Parathyroid adenoma (tissue), 2 donors: ENCODE data around the gene C16orf96.

ENCODE experiments used
- H2AFZ ChIP-seq: fragments of 300-600 bp; sonication (generic); one replicate; pipeline ENCODE4 v1.7.0; 2017; ENCODE audit warnings: antibody characterized with exemption, mild to moderate bottlenecking
- H3K27ac ChIP-seq: fragments of 300-600 bp; sonication (generic); one replicate; pipeline ENCODE4 v1.7.0; 2017
- H3K27me3 ChIP-seq: fragments of 300-600 bp; sonication (generic); one replicate; pipeline ENCODE4 v1.7.0; 2017; ENCODE audit warnings: low read length; ENCODE audit not compliant: control insufficient read depth, insufficient read depth
- H3K36me3 ChIP-seq: fragments of 300-600 bp; sonication (generic); one replicate; pipeline ENCODE4 v1.7.0; 2017; ENCODE audit warnings: low read length; ENCODE audit not compliant: control insufficient read depth, insufficient read depth
- H3K4me1 ChIP-seq: fragments of 300-600 bp; sonication (generic); one replicate; pipeline ENCODE4 v1.7.0; 2017; ENCODE audit warnings: control low read depth
- H3K4me2 ChIP-seq: fragments of 300-600 bp; sonication (generic); one replicate; pipeline ENCODE4 v1.7.0; 2017; ENCODE audit warnings: low read length
- H3K4me3 ChIP-seq: fragments of 300-600 bp; sonication (generic); one replicate; pipeline ENCODE4 v1.7.0; 2017; ENCODE audit warnings: low read depth, low read length
- H3K79me2 ChIP-seq: fragments of 300-600 bp; sonication (generic); one replicate; pipeline ENCODE4 v1.7.0; 2017; ENCODE audit warnings: control low read depth
- H3K9ac ChIP-seq: fragments of 300-600 bp; sonication (generic); one replicate; pipeline ENCODE4 v1.7.0; 2017; ENCODE audit warnings: mild to moderate bottlenecking
- H3K9me3 ChIP-seq: fragments of 300-600 bp; sonication (generic); one replicate; pipeline ENCODE4 v1.7.0; 2017; ENCODE audit warnings: low read length; ENCODE audit not compliant: control insufficient read depth
- CTCF ChIP-seq: fragments of 300-600 bp; sonication (generic); IDR thresholded peaks from one replicate; pipeline ENCODE4 v1.7.0; 2017; ENCODE audit warnings: antibody characterized with exemption, mild to moderate bottlenecking
- donor health status: primary hyperparathyroidism.

C16orf96 gene

GRCh38 chr16:4636196-4636595, 80.1 kb downstream of the C16orf96 start:
- TF ChIP-seq CTCF = no peak
- Histone ChIP-seq H3K4me3 (no peak overlapping the region), H3K27me3 (no peaks in the 10 kb centered on the region), H3K79me2 (peaks cover 77% of the 10 kb centered on the region), H3K4me1 (no peaks in the 10 kb centered on the region), H3K36me3 (no peaks in the 10 kb centered on the region), H3K9ac (no peak overlapping the region), H2AFZ (no peak overlapping the region), H3K9me3 (no peaks in the 10 kb centered on the region), H3K27ac (no peak overlapping the region), H3K4me2 (no peak overlapping the region)

GRCh38 chr16:4637501-4638166, 81.5 kb downstream of the C16orf96 start:
- Histone ChIP-seq H3K36me3 (no peaks in the 10 kb centered on the region), H3K4me2 (no peak overlapping the region), H2AFZ (no peak overlapping the region), H3K9ac (no peak overlapping the region), H3K9me3 (no peaks in the 10 kb centered on the region), H3K4me3 (no peak overlapping the region), H3K27me3 (no peaks in the 10 kb centered on the region), H3K27ac (no peak overlapping the region), H3K4me1 (no peaks in the 10 kb centered on the region), H3K79me2 (peaks cover 73% of the 10 kb centered on the region)
- TF ChIP-seq CTCF = no peak

- no peak for TF ChIP-seq CTCF
- Histone ChIP-seq H3K27ac (no peak overlapping the region), H3K9me3 (no peaks in the 10 kb centered on the region), H3K27me3 (no peaks in the 10 kb centered on the region), H3K4me1 (no peaks in the 10 kb centered on the region), H3K79me2 (peaks cover 74% of the 10 kb centered on the region), H3K4me3 (no peak overlapping the region), H3K4me2 (no peak overlapping the region), H3K36me3 (no peaks in the 10 kb centered on the region), H2AFZ (no peak overlapping the region), H3K9ac (no peak overlapping the region)
Measured at GRCh38 chr16:4639899-4640509, 83.9 kb downstream of the C16orf96 start.

GRCh38 chr16:4640572-4641305, 84.6 kb downstream of the C16orf96 start:
- Histone ChIP-seq H3K9ac (no peak overlapping the region), H3K4me1 (no peaks in the 10 kb centered on the region), H3K4me2 (no peak overlapping the region), H3K36me3 (no peaks in the 10 kb centered on the region), H3K27me3 (no peaks in the 10 kb centered on the region), H2AFZ (no peak overlapping the region), H3K4me3 (no peak overlapping the region), H3K27ac (no peak overlapping the region), H3K79me2 (peaks cover 80% of the 10 kb centered on the region), H3K9me3 (no peaks in the 10 kb centered on the region)
- no peak for TF ChIP-seq CTCF
